ENCODE results near the gene CST9. TPM values are rescaled to one million over a fixed set of nuclear protein-coding genes. Genes with fewer than 3 reads are reported as not detected.

The CST9 gene
- total RNA-seq, 1 experiment from 2014 or later = not detected

GRCh38 chr20:23639490-23639958 lies 33.8 kb upstream of the CST9 start:
- H3K27me3 ChIP-seq (ENCODE audit: control insufficient read depth, insufficient read depth, low read length) = no peaks in the 10 kb centered on the region
- BruUV-seq (replicated peaks) = no TSS peak
- no peak overlapping the region for H3K4me3 ChIP-seq (ENCODE audit: low read depth in 2 of 2, low read length in 2 of 2)
- H3K4me1 ChIP-seq (ENCODE audit: control insufficient read depth, insufficient read depth, low read length) = peaks cover 8% of the 10 kb centered on the region
- H3K36me3 ChIP-seq (ENCODE audit: control insufficient read depth, insufficient read depth, low read length) = no peaks in the 10 kb centered on the region
- in situ Hi-C loops (cut with HindIII; ENCODE audit: low pct_unique_long_range_greater_than_20kb, low sequenced_read_pairs) (no loop called here), intact Hi-C loops (cut with micrococcal nuclease; ENCODE audit: unreplicated experiment) (no loop called here)
- ATAC-seq (no peak), DNase-seq (ENCODE audit: low read depth, low spot score) (no peak)
- ChIA-PET CTCF (no interaction called here), POLR2A (no interaction called here)
- TF ChIP-seq CTCF (IDR thresholded peaks at IDR 0.05) (no peak), TCF7L2 (IDR thresholded peaks at IDR 0.05; ENCODE audit: low read depth, low read length) (no peak), REST (IDR thresholded peaks at IDR 0.05; ENCODE audit: insufficient read depth in 1 of 2, low read depth in 2 of 2, low read length in 1 of 2) (no peak), POLR2AphosphoS5 (IDR thresholded peaks at IDR 0.05; ENCODE audit: low read depth, low read length) (no peak), SIN3A (IDR thresholded peaks at IDR 0.05; ENCODE audit: borderline replicate concordance, insufficient read depth, low read depth, low read length) (no peak)
- no peak overlapping the region for H3K27ac ChIP-seq (ENCODE audit: low read length)
- no peaks in the 10 kb centered on the region for H3K9me3 ChIP-seq (ENCODE audit: control insufficient read depth, insufficient read depth, low read depth, low read length)

GRCh38 chr20:23638309-23638708 lies 32.6 kb upstream of the CST9 start:
- ChIA-PET CTCF (no interaction called here), POLR2A (no interaction called here)
- ATAC-seq = no peak
- intact Hi-C loops (cut with micrococcal nuclease; ENCODE audit: unreplicated experiment) = no loop called here
- no peaks in the 10 kb centered on the region for H3K27me3 ChIP-seq (ENCODE audit: control insufficient read depth, insufficient read depth, low read length)
- in situ Hi-C loops (cut with HindIII; ENCODE audit: low pct_unique_long_range_greater_than_20kb, low sequenced_read_pairs) = no loop called here
- H3K9me3 ChIP-seq (ENCODE audit: control insufficient read depth, insufficient read depth, low read depth, low read length) = no peaks in the 10 kb centered on the region
- peaks cover 8% of the 10 kb centered on the region for H3K4me1 ChIP-seq (ENCODE audit: control insufficient read depth, insufficient read depth, low read length)
- no peak overlapping the region for H3K27ac ChIP-seq (ENCODE audit: low read length)
- no peak overlapping the region for H3K4me3 ChIP-seq (ENCODE audit: low read depth in 2 of 2, low read length in 2 of 2)
- H3K36me3 ChIP-seq (ENCODE audit: control insufficient read depth, insufficient read depth, low read length) = no peaks in the 10 kb centered on the region
- BruUV-seq (replicated peaks) = no TSS peak
- TF ChIP-seq SIN3A (IDR thresholded peaks at IDR 0.05; ENCODE audit: borderline replicate concordance, insufficient read depth, low read depth, low read length) (no peak), CTCF (IDR thresholded peaks at IDR 0.05) (no peak), TCF7L2 (IDR thresholded peaks at IDR 0.05; ENCODE audit: low read depth, low read length) (no peak), REST (IDR thresholded peaks at IDR 0.05; ENCODE audit: insufficient read depth in 1 of 2, low read depth in 2 of 2, low read length in 1 of 2) (no peak), POLR2AphosphoS5 (IDR thresholded peaks at IDR 0.05; ENCODE audit: low read depth, low read length) (no peak)
- no peak for DNase-seq (ENCODE audit: low read depth, low spot score)

All from Panc1 (cell line).